NOMO-1 treated with DMSO at 0.1 percent for 48 hours (cell line): ENCODE measurements around the gene PCBP3.

Experiments used
- DNase-seq: peaks from one replicate; lab custom pipeline; 2025; ENCODE audit not compliant: unreplicated experiment; lab: John Stamatoyannopoulos, UW

The PCBP3 gene

DNA sequence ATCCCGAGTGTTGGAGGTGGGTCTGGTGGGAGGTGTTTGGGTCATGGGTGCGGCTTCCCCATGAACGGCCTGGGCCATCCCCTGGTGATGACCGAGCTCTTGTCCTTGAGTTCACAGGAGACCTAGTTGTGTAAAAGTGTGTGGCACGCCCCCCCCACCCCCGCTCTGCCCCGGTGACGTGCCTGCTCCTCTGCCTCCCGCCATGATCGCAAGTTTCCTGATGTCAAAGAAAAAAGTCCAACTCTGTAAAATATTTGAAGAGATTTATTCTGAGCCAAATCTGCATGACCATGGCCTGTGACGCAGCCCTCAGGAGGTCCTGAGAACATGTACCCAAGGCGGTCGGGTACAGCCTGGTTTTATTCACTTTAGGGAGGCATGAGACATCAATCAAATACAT is 212.9 kb downstream of the PCBP3 start:
- no peak for DNase-seq

DNA sequence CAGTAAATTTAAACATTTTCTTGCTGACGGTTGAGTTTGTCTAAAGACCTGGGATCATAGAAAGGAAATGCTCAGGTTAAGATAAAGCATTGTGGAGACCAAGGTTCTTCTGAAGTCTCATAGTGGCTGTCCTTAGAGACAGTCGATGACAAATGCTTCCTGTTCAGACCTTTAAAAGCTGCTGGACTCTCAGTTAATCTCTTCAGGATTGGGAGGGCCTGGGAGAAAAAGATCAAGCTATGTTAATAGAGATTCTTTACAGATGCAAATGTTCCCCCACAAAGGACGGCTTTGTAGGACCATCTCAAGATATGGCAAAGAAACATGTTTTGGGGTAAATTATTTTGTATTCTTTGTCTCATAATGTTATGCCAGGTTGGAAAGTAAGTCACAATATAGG is 213.4 kb downstream of the PCBP3 start:
- DNase-seq = no peak

DNA sequence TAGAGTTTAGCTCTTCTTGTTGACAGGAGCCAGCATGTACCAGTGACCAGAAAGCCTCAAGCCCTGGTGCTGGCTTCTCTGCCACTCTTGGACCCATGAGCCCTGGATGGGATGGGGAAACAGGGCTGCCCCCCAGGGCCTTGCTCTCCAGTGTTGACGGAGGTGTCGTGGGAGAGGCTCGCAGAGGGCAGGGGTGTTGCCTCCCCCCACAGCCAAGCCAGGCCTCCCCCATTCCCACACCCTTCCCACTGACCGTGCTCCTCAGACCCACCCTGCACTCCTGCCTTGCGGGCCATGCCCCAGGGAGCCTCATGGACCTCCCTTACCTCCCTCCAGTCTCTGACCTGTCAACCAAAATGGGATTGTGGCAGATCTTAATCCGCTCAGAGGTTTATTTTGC is 214.2 kb downstream of the PCBP3 start:
- no peak for DNase-seq

DNA sequence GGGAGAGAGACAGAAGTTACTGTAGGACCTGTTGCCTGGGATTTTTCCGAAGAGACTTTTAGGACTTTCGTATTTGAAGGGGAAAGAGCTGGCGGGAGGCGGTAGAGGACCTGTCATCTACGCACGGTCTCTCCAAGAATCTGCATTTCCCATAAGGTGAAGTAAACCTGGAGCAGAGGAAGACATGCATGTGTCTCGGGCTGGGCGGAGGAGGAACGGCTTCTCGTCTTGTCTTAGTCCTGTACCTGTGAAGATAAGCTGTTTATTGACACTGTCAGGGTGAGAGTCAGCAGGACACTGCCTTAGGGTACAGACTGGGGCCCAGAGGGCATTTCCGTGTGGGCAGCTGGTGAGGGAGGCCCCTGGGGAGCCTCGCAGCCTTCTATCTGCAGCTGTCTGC is 214.7 kb downstream of the PCBP3 start:
- DNase-seq = no peak

DNA sequence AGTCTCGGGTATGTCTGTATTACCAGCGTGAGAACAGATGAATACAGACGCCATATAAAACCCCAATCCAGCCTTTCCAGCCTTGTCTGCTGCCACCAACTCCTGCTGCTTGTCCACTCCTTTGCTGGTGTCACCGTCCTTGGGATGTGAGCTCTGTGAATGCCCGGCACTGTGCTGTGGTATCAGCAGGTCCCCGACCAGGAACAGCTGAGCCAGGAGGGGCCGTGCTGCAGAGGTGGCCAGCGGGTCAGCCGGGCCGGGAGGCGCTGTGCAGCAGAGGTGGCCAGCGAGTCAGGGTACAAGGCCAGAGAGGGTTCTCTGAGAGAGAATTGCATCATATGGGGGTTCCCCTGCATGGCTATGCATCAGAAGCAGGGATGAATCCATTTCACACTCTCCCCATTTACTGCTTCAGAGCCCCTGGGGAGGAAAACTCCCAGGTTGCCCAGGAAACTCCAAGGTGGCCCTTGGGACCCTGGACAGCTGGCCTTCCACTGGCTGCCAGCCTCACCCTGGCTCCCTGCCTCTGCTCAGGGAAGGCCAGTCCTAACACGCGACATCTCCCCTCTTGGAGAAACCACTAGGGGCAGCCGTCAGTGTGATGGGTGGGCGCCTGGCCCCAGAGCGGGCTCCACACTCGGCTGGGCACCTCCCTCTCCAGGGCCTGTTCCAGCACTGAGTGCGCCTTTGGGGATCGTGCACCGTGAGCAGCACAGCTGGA is 215.7 kb downstream of the PCBP3 start:
- no peak for DNase-seq

DNA sequence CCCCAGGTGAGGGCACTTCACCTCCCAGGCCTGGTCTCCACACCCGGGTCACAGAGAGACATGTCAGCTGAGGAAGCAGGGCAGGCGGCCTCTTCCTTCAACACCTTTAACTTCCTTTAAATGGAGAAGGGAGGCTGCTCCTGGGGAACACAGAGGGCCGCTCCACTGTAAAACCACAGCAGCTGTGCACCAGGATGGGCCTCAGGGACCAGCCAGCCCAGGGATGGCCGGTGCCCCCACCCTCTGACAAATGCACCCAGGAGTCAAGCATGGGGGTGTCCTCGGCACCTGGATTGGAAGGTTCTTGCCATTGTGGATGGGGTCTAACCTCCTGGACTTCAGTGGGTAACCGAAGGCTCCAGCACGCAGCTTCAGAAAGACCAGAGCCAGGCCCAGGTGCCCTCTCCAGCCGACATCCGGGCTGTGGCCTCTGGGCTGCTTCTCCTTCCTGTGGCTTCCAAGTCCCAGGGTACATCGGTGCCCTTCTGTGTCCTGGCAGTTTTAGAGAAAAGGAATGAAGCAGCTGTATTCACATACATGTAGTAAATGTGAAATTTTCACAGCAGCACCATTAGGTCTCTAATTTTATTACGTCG is 216.3 kb downstream of the PCBP3 start:
- no peak for DNase-seq

DNA sequence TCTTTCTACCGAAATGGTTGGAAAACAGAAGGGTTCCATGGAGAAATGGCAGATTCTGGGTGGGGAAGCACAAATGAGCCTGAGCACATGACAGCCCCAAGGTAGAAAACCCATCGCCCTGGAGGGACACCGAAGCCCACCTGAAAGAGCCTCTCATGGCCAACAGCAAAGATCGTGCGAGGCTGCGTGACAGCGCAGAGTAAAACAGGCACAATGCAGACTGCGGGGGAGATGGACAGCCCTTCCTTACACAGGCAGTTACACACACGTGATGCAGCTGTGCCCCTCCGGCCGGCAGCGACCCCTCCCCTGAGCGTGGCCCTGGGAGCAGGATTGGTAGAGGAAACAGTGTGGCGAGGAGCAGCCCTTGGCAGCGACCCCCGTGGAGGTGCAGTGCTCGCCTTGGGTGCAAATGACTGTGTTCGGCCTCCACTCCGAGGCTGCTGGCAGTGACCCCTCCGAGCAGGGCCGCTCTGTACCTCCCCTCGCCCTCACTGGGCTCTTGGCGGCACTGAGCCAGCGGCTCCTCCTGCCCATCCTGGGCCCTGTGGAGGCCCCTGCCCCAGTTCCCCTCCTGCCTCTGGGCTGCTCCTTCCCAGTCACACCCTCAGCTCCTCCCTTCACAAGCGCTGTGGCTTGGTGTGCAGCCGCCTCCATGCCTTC is 217.1 kb downstream of the PCBP3 start:
- no peak for DNase-seq

DNA sequence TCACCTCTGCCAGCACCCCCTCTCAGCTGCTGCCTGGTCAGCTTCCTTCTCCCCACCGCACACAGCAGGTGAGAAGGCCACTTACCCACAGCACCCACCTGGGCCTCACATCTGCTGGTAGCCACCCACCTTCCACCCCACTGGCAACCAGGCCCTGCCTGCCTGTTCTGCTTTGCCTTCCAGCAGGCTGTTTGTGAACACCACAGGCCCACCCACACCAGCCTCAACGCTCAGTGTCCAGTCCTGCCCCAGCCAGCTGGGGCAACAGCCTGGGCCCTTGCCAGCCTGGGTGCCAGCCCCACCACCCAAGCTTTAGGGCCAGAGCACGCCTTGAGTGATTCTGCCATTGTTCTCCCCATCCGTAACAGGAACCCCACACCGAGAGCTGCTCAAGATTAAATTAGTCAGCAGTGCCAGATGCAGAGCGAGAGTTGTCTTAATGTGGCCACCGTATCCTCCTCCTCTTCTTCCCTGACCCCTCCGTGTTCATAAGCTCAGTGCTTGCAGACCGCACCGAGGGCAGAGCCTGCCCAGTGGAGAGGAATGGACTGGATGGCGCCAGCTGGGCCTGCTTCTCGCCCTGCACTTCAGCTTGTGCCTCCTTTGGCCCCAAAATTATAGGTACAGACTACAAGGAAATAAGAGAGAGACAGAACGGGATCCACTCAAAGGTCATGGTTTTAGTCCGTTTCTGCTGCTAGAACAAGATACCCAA is 217.8 kb downstream of the PCBP3 start:
- no peak for DNase-seq

DNA sequence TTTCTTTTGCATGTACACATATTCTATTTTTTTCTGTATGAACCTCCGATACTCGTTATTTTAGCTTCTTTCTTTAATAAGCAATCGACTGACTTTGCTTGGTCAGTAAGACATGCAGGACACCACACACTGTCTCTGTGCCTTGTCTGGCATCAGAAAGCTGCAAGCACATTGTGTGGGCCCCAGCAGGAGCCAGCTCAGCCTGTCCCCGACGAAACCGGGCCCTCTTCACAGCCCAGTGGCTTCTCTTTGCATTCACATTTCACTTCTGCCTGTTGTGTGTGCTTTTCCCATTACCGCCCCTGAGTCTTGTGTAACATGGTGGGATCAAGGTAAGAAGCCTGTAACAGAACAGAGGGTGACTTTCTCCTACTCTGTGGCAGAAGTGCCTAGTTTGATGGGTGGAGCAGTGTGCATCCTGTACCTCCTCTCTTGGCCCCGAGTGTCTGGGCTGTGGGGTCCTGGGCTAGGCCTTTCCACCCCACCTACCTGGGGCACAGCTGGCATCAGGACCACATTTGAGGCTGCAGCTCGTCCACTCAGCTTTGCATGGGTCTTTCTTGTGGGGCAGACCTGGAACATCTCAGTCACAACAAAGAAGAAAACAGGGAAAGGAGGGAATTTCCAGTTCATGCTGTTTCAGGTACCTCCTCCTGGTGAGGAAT is 219.2 kb downstream of the PCBP3 start:
- no peak for DNase-seq

DNA sequence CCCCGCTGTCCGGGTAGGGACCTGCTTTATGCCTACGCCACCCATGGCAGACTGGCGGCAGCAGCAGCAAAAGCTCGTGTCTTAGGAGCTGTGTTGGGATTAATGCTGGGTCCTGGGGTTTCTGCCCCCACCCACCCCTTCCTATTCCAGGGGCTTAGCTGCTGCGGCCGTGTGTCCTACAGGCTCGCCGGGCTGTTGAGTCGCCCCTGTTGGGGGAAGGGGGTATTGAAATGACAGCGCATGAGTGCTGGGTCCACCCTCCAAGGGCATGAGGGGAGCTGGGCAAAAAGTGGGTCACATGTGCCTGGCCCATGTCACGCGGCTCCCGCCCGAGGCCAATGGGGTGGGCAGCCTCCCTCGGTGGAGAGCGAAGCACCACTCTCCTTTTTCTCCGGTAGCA is 219.7 kb downstream of the PCBP3 start:
- DNase-seq = no peak

DNA sequence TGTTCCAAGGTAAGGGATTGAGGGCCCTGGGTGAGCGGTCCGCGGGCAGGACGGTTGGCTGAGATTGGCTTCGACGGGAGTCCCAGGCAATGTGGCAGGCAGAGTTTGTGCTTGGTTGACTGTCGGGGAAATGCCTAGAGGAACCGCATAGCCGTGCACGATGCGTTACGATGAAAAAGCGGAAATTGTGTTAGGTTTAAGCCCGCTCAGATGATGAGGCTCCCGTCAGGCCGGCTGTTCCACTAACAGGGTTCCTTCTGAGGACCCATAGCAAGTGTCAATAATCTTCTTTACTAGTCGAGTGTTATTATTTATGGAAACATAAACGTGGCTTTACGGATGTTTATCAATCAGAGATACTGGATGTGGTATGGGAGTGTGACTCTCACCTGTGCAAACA is 220.2 kb downstream of the PCBP3 start:
- no peak for DNase-seq

DNA sequence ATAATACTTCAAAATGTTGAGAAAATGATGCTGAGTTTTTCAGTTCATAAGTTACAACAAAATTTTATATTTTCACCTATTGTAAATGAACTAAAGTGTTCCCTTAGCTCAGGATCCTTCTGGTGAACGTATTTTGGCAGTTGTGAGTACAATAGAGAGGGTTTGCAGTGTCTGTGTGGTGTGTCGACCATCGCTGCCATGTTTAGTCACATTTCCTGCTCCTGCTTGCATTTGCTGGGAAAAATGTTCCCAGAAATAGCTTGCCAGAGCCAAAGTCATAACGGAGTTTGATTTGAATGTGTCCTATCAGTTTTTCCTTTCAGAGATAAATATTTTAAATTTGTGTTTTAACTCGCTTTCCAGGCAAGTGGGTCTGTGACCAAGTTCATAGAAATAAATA is 220.9 kb downstream of the PCBP3 start:
- no peak for DNase-seq

DNA sequence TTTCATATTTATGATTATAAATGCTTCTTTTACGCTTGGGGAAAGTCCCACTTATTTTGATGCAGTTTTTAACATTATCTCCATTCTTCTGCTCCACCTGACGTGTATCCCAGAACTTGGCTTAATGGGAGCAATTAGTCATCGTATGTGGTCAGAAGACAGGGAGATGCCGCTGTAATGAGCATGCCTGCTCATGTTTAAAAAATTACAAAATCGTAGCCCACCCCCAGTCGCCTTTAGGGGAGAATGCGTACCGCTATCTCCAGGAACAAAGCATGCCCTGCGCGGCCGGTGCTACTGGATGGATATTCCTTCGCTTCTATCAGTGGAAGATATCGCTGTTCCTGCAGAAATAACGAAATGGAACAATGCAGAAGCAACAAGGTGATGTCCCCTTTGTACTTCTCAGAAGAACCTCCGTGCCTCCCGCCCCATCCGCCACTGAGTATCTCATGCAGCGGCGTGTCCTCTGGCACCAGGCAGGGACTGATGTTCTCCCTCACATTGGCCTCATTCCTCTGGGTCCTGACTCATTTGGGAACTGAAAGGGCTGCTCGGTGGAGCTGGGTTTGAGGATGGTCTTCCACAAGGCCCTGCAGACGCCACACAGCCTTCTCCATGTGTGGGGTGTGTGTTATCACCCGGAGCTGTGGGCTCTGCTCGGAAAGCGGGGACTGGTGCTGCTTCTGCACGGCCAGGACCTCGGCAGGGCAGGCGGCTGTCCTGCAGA is 221.7 kb downstream of the PCBP3 start:
- no peak for DNase-seq

DNA sequence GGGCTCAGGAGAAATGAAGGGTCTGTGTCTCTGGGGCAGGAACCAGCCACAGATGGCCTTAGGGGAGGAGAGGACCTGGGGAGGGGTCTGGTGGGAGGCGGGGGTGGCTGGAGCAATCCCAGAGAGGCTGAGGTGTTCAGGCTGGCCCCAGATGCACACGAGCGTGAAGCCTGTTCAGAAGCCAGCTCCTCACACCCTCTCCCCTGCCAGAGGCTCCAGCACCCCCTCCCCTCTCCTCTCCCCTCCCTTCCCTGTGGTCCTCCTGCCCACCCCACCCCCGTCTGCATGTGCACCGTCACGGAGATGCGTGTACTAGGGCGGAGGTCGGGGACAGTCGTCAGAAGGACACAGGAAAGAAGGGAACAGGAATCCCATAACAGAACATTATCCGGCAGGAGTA is 223.0 kb downstream of the PCBP3 start:
- DNase-seq = no peak

DNA sequence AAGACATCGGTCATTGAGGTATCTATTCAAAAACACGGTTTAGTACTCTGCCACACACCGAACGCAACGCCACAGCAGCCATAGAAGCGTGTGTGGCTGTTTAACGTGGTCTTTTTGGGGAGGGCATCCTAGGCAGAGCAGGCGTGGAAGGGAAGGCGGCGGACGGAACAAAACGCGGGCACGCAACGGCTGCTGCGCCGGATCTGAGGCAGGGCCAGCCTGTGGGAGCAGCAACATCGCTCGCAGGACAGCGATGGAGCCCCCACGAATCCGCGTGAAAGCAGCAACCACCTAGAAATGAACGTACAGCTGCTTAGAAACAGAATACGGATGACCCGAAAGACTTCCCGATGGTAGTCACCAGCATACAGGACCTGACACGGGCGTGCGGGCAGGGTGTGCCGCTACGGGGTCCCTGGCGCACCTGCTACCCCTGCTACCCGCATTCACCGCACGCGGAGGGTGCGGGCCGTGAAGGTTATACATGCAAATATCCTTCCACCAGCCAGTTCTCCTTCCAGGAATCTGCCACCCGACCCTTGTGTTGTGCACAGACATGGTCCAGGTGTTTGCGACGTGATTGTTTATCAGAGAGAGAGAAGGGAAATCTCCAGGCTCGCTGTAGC is 223.6 kb downstream of the PCBP3 start:
- DNase-seq = no peak

DNA sequence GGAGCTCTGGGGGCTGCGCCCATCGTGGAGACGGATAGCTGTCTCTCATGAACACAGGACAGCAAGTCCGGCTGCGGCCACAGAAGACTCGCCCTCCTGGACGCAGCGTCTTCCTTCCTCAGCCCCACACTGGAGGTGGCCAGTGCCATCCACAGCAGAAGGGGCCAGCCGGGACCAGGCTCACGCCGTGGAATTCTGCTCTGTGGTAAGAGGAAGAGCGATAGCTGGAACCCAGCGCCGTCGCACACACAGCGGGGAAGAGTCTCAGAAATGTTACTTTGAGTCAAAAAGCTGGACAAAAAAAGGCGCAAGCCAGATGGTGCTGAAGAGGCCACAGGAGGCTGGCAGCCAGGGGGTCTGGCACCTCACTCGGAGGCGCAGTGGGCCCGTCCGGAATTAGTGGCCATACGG is 224.2 kb downstream of the PCBP3 start:
- no peak for DNase-seq

DNA sequence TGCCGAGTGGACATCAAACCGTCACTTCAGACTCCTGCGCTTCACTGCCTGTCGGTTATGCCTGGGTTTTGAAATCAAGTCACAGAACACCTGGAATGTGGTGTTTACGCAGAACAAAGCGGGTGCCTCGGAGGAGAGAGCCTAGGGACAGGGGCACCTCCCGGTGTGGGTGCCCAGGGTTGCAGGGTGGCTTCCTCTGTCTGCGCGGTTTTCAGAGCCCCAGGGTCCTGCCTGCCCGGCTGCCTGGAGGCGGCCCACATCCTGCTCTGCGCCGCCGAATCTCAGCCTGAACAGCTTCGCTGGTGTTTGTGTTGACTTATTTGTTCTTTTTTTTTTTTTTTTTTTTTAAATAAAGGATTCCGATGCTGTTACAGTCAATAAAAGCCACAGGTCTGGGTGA is 224.6 kb downstream of the PCBP3 start:
- no peak for DNase-seq

DNA sequence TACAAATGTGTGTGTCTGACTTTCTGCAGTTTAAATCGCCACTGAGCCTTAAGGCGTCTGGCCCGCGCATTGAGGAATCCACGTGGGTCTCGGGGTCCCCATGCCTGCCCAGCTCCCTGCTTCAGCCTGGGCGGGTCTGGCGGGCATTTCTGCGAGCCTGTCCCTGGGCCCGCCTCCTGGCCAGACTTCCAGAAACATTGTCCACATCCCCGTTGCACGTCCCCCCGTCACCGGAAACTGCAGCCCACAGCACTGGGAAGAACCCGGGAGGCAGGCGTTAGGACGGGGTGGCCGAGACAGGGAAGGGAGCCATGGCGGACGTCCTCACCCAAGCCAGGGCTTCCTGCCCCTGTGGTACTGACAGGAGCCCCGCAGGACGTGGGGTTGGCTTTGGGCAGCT is 225.0 kb downstream of the PCBP3 start:
- DNase-seq = no peak

DNA sequence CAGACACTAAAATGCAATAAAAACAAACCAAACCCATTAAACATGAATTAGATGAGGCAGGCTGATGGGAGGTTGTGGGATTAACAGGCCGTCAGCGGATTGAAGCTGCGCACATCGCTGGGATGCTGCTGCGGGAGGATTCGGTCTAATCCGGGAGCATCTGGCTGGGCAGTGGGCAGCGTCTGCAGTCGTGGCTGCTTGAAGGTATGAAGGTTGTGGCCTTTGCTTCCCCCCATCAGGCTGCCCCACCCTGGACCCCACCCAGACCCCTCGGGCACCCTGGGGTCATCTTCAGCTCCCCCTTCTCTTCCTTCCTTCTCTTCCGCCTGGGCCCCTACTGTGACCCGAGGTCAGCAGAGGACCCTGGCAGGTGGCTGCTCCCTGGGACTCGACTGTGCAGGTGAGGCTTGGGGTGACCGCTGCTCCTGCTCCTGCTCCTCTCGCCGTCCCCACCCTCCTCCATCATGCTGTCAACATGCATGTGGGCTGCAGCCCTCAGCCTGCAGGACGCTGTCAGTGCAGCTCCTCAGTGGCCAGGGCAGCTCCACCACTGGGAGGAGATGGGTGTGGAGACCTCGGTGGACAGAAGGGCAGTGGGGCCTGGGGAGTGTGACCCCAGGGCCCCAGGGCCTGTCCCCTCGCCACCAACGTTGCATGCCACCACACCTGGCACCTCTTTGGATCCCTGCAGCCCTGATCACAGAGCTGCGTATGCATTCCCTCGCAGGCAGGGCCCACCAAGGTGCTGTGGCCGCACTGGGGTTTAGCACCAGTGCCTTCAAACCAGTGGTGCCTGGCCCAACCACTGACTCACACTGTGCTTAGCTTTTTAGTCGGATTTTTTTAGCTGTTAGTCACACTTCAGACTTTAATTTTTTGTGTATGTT is 225.8 kb downstream of the PCBP3 start:
- DNase-seq = no peak
